Measurements from ENCODE around the gene ADIPOR1. TPM values are rescaled to one million over a fixed set of nuclear protein-coding genes. Genes with fewer than 3 reads are reported as not detected.

The ADIPOR1 gene
- total and polyA plus RNA-seq, 8 donors = 63.2 to 138 (median 67.1) TPM

- TF ChIP-seq, protein P1, sequence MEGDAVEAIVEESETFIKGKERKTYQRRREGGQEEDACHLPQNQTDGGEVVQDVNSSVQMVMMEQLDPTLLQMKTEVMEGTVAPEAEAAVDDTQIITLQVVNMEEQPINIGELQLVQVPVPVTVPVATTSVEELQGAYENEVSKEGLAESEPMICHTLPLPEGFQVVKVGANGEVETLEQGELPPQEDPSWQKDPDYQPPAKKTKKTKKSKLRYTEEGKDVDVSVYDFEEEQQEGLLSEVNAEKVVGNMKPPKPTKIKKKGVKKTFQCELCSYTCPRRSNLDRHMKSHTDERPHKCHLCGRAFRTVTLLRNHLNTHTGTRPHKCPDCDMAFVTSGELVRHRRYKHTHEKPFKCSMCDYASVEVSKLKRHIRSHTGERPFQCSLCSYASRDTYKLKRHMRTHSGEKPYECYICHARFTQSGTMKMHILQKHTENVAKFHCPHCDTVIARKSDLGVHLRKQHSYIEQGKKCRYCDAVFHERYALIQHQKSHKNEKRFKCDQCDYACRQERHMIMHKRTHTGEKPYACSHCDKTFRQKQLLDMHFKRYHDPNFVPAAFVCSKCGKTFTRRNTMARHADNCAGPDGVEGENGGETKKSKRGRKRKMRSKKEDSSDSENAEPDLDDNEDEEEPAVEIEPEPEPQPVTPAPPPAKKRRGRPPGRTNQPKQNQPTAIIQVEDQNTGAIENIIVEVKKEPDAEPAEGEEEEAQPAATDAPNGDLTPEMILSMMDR (IDR thresholded peaks at IDR 0.05) = no peak
- H3K27me3 ChIP-seq = no peaks in the 10 kb centered on the region
- H3K4me3 ChIP-seq = no peak overlapping the region
- no peak overlapping the region for H3K27ac ChIP-seq
- ATAC-seq = no peak
- intact Hi-C loops (cut with DNase I) = no loop called here
- H3K9me3 ChIP-seq = no peaks in the 10 kb centered on the region
- peaks cover 3 to 40% of the 10 kb centered on the region in 2 donors for H3K4me1 ChIP-seq
- no peak for DNase-seq
- no peaks in the 10 kb centered on the region for H3K36me3 ChIP-seq
Observed at GRCh38 chr1:202972046-202972445, 13.9 kb upstream of the ADIPOR1 start.

DNA sequence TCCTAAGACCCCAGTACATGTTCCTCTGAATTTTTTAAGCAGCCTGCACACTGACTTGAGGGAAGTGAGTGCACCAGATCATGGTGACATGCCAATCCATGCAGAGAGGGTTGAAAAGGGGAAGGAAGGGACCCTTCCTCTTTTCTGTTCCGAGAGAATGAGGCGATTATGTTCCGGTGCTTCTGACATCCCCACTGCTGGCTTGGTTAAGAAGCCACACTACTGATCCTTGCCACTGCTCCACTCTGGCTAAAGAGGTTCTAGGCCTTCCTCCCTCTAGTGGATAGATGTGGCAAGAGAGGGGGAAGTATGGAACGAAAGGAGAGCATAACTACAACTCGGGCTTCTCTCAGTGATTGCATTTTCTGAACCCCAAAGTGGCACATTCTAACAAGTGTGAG is 10.8 kb upstream of the ADIPOR1 start:
- H3K4me1 ChIP-seq = peaks cover 11 to 50% of the 10 kb centered on the region in 2 donors
- peak in 2 of 4 donors; percentile 57 to 64 for DNase-seq
- TF ChIP-seq, protein P1 (IDR thresholded peaks at IDR 0.05) = peak; percentile 51 to 72
- peaks cover 0 to 14% of the 10 kb centered on the region in 2 donors for H3K36me3 ChIP-seq
- no peak overlapping the region for H3K4me3 ChIP-seq
- intact Hi-C loops (cut with DNase I) = no loop called here
- no peaks in the 10 kb centered on the region for H3K9me3 ChIP-seq
- peak; percentile 61 for ATAC-seq
- no peaks in the 10 kb centered on the region for H3K27me3 ChIP-seq
- H3K27ac ChIP-seq = peak overlapping the region in 1 of 2 donors; percentile 89

GRCh38 chr1:202968351-202968750 is 10.2 kb upstream of the ADIPOR1 start:
- Histone ChIP-seq H3K27ac (peak overlapping the region; percentile 84 to 89), H3K9me3 (no peaks in the 10 kb centered on the region), H3K4me3 (peak overlapping the region in 1 of 2 donors; percentile 76), H3K4me1 (peaks cover 11 to 50% of the 10 kb centered on the region in 2 donors), H3K27me3 (no peaks in the 10 kb centered on the region), H3K36me3 (peaks cover 0 to 19% of the 10 kb centered on the region in 2 donors)
- DNase-seq (no peak), ATAC-seq (no peak)
- TF ChIP-seq, protein P1 (IDR thresholded peaks at IDR 0.05) = no peak
- intact Hi-C loops (cut with DNase I) = no loop called here

GRCh38 chr1:202967684-202968281 is 9.7 kb upstream of the ADIPOR1 start:
- Histone ChIP-seq H3K4me3 (peak overlapping the region; percentile 76 to 81), H3K4me1 (peaks cover 11 to 50% of the 10 kb centered on the region in 2 donors), H3K27me3 (no peaks in the 10 kb centered on the region), H3K27ac (peak overlapping the region; percentile 84 to 89), H3K9me3 (no peaks in the 10 kb centered on the region), H3K36me3 (peaks cover 0 to 25% of the 10 kb centered on the region in 2 donors)
- TF ChIP-seq, protein P1 (IDR thresholded peaks at IDR 0.05) = no peak
- DNase-seq (no peak), ATAC-seq (peak; percentile 21)
- intact Hi-C loops (cut with DNase I) = no loop called here

- peaks cover 11 to 50% of the 10 kb centered on the region in 2 donors for H3K4me1 ChIP-seq
- no peak for DNase-seq
- H3K4me3 ChIP-seq = peak overlapping the region; percentile 76 to 81
- peaks cover 0 to 40% of the 10 kb centered on the region in 2 donors for H3K36me3 ChIP-seq
- intact Hi-C loops (cut with DNase I) = no loop called here
- TF ChIP-seq, protein P1 (IDR thresholded peaks at IDR 0.05) = no peak
- peak overlapping the region; percentile 74 to 89 for H3K27ac ChIP-seq
- ATAC-seq = no peak
- no peaks in the 10 kb centered on the region for H3K27me3 ChIP-seq
- no peaks in the 10 kb centered on the region for H3K9me3 ChIP-seq
Observed at GRCh38 chr1:202966006-202966898, 8.1 kb upstream of the ADIPOR1 start.

All from left lung (tissue), 10 donors.